Measurements from ENCODE around the gene TRIM2.

TRIM2 gene

GRCh38 chr4:153261914-153262313 lies 57.7 kb downstream of the TRIM2 start:
- no peak for TF ChIP-seq GABPA (IDR thresholded peaks at IDR 0.05; ENCODE audit: low read depth)
- no peak for TF ChIP-seq CTCF (IDR thresholded peaks at IDR 0.05; ENCODE audit: insufficient read depth, low read length)
- TF ChIP-seq SPI1 (IDR thresholded peaks at IDR 0.05; ENCODE audit: borderline replicate concordance, low read depth) = no peak
- no peak for TF ChIP-seq REST (IDR thresholded peaks at IDR 0.05; ENCODE audit: insufficient replicate concordance, low read depth)
- TF ChIP-seq POLR2AphosphoS5 (IDR thresholded peaks at IDR 0.05; ENCODE audit: low read depth) = no peak
- no peak overlapping the region for H3K4me3 ChIP-seq (replicated peaks; ENCODE audit: insufficient read depth, low read length)
- no peak for DNase-seq (ENCODE audit: low read depth in 1 of 2, low spot score in 1 of 2)
- peaks cover 7% of the 10 kb centered on the region for H3K27me3 ChIP-seq (ENCODE audit: insufficient read depth, poor library complexity, severe bottlenecking)
- no peak overlapping the region for H3K27ac ChIP-seq (replicated peaks)

GRCh38 chr4:153265306-153266047 lies 61.2 kb downstream of the TRIM2 start:
- no peak for TF ChIP-seq POLR2AphosphoS5 (IDR thresholded peaks at IDR 0.05; ENCODE audit: low read depth)
- TF ChIP-seq SPI1 (IDR thresholded peaks at IDR 0.05; ENCODE audit: borderline replicate concordance, low read depth) = no peak
- TF ChIP-seq GABPA (IDR thresholded peaks at IDR 0.05; ENCODE audit: low read depth) = no peak
- TF ChIP-seq REST (IDR thresholded peaks at IDR 0.05; ENCODE audit: insufficient replicate concordance, low read depth) = no peak
- TF ChIP-seq CTCF (IDR thresholded peaks at IDR 0.05; ENCODE audit: insufficient read depth, low read length) = no peak
- Histone ChIP-seq H3K27me3 (ENCODE audit: insufficient read depth, poor library complexity, severe bottlenecking) (no peaks in the 10 kb centered on the region), H3K4me3 (replicated peaks; ENCODE audit: insufficient read depth, low read length) (no peak overlapping the region), H3K27ac (replicated peaks) (no peak overlapping the region)
- no peak for DNase-seq (ENCODE audit: low read depth in 1 of 2, low spot score in 1 of 2)

GRCh38 chr4:153266988-153267387 lies 62.7 kb downstream of the TRIM2 start:
- no peak overlapping the region for H3K27ac ChIP-seq (replicated peaks)
- no peaks in the 10 kb centered on the region for H3K27me3 ChIP-seq (ENCODE audit: insufficient read depth, poor library complexity, severe bottlenecking)
- TF ChIP-seq GABPA (IDR thresholded peaks at IDR 0.05; ENCODE audit: low read depth) = no peak
- TF ChIP-seq SPI1 (IDR thresholded peaks at IDR 0.05; ENCODE audit: borderline replicate concordance, low read depth) = no peak
- no peak for TF ChIP-seq CTCF (IDR thresholded peaks at IDR 0.05; ENCODE audit: insufficient read depth, low read length)
- no peak for TF ChIP-seq REST (IDR thresholded peaks at IDR 0.05; ENCODE audit: insufficient replicate concordance, low read depth)
- no peak for TF ChIP-seq POLR2AphosphoS5 (IDR thresholded peaks at IDR 0.05; ENCODE audit: low read depth)
- no peak overlapping the region for H3K4me3 ChIP-seq (replicated peaks; ENCODE audit: insufficient read depth, low read length)
- DNase-seq (ENCODE audit: low read depth in 1 of 2, low spot score in 1 of 2) = no peak

All from HL-60 (cell line).